HPDE6-E6E7 (cell line): ENCODE results near the gene PPM1G.
"Not testable (repeated sequence)": the region's sequence is repeated elsewhere in the genome, so short reads cannot be mapped to it uniquely, and the experiment has no call there.

Source experiments
- DNase-seq: peaks from one replicate; pipeline ENCODE4 v3.0.0; 2011; ENCODE audit warnings: missing footprints; ENCODE audit errors: extremely low spot score

The PPM1G gene

GRCh38 chr2:27375513-27376099 is 33.8 kb downstream of the PPM1G start:
- DNase-seq, result no peak

DNA sequence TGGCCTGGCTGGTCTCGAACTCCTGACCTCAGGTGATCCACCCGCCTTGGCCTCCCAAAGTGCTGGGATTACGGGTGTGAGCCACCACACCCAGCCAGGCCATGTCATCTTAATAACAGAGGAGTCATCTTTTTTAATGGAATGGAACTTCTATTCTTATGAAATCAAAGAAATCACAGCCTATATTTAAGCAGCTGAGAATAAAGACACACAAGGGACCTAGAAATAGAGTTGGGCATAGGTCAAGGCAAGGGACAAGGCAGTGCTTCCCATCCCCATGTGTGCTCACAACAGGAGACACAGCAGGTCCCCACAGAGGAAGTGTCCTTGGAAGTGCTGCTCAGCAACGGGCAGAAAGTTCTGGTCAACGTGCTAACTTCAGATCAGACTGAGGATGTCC is 35.8 kb downstream of the PPM1G start:
- DNase-seq, result no peak

DNA sequence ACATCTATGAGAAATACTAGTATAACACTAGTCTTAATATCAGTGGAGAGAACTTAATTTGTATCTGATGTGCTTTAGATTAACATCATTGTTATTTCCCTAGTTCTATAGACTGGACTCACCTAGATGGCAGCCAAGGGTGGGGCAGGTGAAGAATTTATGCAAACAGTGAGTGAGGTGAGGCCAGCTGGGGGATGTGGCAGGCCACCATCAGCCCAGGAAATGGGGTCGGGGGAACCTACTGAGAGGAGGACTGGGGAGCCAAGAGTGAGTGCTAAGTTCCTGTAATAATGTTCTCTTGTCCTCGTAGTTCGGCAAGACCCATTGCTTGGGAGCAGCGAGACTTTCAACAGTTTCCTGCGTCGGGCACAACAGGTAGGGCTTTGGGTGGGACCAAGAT is 36.5 kb downstream of the PPM1G start:
- DNase-seq, result no peak

GRCh38 chr2:27370816-27371620 is 38.4 kb downstream of the PPM1G start:
- DNase-seq, result no peak

DNA sequence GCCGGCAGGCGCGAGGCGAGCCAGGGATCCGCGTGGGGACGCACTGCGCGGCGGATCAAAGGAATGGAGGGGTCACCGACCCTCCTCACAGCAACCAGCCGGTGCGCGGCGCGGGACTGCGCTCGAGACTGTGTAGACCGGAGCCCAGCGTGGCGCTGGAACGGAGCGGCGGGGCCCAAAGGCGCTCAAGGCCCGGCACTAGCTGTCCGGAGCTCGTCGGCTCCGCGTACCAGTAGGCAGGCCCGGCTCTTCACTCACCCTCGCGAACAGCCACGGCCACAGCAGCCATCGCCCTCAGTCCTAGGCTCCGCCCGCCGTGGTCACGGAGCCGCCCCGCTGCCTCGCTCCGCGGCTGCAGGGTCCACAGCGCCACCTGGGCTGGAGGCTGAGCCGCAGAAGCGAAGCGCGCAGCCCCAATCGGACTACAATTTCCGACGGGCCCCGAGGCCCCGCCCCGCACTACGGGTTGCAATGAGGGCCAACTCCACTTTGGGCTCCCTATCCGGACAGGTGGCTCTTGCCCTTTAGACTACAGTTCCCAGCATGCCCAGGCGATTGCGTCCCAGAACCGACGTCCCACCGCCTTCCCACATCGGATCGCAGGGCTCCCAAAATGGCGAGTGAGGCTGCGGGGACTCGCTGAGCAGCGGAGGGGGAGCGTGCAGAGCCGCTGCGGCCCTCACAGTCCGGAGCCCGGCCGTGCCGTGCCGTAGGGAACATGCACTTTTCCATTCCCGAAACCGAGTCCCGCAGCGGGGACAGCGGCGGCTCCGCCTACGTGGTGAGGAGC is 39.2 kb downstream of the PPM1G start, which contains the start of the genes EIF2B4 and SNX17:
Gene EIF2B4 (minus strand): TSS at position 313 of the 790 bp plus-strand sequence. CDS start 24 bp downstream, at position 289.
Gene SNX17 (plus strand): TSS at position 591 of the 790 bp plus-strand sequence. CDS start 128 bp downstream, at position 719.
- DNase-seq, result peak; percentile 98

DNA sequence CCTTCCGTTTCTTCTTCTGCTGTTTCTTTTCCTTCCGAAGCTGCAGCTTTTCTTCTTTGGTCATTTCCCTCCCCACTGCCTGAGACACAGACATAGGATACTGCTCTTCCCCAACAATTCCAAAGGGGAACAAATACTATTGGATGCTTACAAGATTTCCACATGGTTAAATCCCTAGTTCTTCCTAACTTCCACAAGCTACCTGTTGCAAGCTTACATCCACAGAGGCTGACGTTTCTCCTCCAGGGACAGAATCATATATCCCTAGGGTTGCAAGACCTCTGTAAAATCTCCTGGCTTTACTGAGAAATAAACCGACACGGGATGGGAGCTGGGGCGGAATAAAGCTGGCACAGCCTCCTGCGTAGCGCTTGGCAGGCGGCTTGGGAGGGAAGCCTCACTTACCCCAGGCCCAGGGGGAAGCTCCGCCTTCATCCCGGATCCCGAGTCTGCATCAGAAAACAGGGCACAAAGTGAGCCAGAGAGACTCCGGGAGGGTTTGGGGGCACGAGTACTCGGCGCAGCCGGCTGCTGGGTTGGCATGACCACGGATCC is 39.8 kb downstream of the PPM1G start:
- DNase-seq, result peak; percentile 68

- no peak for DNase-seq
Measured at GRCh38 chr2:27363933-27364332, 45.5 kb downstream of the PPM1G start.

GRCh38 chr2:27362678-27363420 is 46.5 kb downstream of the PPM1G start:
- DNase-seq, result no peak

GRCh38 chr2:27356382-27357181 is 52.8 kb downstream of the PPM1G start, which contains the start of gene GTF3C2:
Gene GTF3C2 (minus strand): TSS chr2:27356764. CDS start chr2:27343554, 13,210 bp downstream.
- peak; percentile 93 for DNase-seq

DNA sequence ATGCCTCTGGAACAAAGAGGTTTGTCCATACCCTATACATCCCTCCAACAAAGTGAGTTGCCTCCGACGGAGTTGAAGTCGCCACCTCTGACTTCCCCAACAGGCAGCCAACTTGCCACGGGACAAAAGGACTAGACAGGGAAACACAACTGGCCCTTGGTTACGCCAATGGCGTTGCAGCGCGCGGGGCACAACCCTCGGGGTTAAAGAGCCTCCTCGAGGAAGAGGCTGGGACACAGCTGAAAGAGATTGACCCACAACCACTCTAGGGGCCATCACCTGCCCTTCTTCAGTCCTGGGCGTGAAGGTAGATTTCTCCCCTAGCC is 53.4 kb downstream of the PPM1G start:
- DNase-seq, result peak; percentile 33

DNA sequence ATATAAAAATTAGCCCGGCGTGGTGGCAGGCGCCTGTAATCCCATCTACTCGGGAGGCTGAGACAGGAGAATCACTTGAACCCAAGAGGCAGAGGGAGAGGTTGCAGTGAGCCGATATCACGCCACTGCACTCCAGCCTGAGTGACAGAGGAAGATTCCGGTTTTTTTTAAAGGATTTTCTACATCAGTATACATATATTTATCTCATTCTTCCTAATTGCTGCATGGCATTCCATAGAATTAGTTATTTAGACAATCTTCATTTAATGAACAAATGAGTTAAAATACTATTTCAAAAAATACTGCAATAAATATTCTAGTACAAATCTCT is 54.8 kb downstream of the PPM1G start:
- DNase-seq, result no peak

- DNase-seq, result no peak
Measured at GRCh38 chr2:27353762-27354596, 55.4 kb downstream of the PPM1G start.

GRCh38 chr2:27353386-27353761 is 56.0 kb downstream of the PPM1G start:
- DNase-seq, result not testable (repeated sequence)

GRCh38 chr2:27351802-27352598 is 57.4 kb downstream of the PPM1G start:
- DNase-seq, result no peak

DNA sequence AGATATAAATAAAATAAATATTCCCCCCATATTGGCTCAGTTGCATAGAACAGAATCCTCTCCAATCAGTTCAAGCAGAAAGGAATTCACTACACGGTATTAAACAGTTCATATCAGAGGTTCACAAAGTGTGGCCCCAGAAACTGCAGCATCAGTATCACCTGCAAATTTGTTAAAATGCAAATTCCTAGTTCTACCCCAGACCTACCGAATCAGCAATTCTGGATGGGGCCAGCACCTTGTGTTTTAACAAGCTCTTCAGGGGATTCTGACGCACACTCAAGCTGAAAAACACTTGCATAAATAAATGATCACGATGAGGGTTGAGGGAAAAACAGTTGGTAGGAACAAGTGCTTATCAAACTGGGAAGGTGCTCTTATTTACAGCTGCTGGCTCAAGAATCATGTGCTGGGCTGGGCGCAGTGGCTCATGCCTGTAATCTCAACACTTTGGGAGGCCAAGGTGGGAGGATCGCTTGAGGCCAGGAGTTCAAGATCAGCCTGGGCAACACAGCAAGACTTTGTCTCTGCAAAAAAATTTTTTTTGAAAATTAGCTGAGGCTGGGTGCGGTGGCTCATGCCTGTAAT is 59.2 kb downstream of the PPM1G start:
- DNase-seq, result no peak

GRCh38 chr2:27347641-27348040 is 61.8 kb downstream of the PPM1G start:
- no peak for DNase-seq

DNA sequence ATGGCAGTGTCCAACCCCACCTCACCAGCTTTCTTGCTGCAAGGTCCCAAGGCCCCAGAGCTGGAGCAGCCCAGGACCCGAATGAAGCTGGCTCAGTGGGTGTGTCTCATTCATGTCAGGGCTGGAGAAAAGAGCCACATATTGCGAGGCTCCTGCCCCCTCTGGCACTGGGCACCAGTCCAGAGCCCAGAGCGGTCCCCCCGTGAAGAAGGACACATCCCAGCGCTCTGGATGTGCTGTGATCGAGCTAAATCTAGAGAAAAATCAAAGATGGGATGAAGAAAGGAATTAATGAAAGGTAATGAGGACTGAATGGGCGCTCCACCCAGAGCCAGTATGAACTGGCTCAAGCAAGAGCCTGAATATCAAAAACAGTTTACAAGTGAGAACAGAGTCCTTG is 73.2 kb downstream of the PPM1G start:
- DNase-seq, result no peak

DNA sequence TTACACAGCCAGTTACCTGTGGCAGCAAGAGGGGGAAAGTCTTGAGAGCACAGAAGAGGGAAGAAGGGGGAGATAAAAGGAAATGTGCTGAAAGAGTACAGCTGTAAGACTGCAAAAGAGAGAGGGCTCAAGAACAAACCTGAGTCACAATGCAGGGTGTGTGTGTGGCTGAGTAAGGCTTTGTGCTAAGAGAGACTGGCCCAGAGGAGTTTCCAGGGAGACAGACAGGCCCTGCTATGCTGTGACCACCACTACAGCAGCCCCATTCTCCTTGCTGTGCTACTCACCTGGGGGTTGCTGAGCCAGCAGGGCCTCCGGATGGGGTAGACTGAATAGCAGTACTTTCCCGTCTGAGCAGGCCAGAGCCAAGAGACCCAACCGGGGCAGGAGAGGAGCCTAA is 74.1 kb downstream of the PPM1G start:
- DNase-seq, result no peak
